SJSA1 (cell line): ENCODE measurements around the gene LIMCH1. TPM values are rescaled to one million over a fixed set of nuclear protein-coding genes. Genes with fewer than 3 reads are reported as not detected.

Source experiments
- DNase-seq, 2 experiments: peaks; one replicate each; pipeline ENCODE4 v3.0.0-alpha.2; 2015 to 2020; ENCODE audit warnings: low spot score in 2 of 2, low read depth in 1 of 2
- H3K27ac ChIP-seq: fragments of 250-450 bp; sonication (Bioruptor Pico); 2 replicates; pipeline ENCODE4 v1.5.1; 2020; ENCODE audit warnings: mild to moderate bottlenecking, moderate library complexity
- H3K27me3 ChIP-seq: fragments of 250-450 bp; sonication (Bioruptor Pico); replicated peaks from 2 replicates; pipeline ENCODE4 v1.5.1; 2020; ENCODE audit warnings: mild to moderate bottlenecking, moderate library complexity
- H3K36me3 ChIP-seq: fragments of 250-450 bp; sonication (Bioruptor Pico); 2 replicates; pipeline ENCODE4 v1.5.1; 2020; ENCODE audit warnings: mild to moderate bottlenecking
- H3K4me1 ChIP-seq: fragments of 250-450 bp; sonication (Bioruptor Pico); replicated peaks from 2 replicates; pipeline ENCODE4 v1.6.1; 2021; ENCODE audit warnings: mild to moderate bottlenecking
- H3K4me3 ChIP-seq: fragments of 250-450 bp; sonication (Bioruptor Pico); 2 replicates; pipeline ENCODE4 v1.5.1; 2020; ENCODE audit warnings: mild to moderate bottlenecking
- H3K9me3 ChIP-seq: fragments of 250-450 bp; sonication (Bioruptor Pico); replicated peaks from 2 replicates; pipeline ENCODE4 v1.5.1; 2020; ENCODE audit warnings: mild to moderate bottlenecking
- total RNA-seq: library from RNA; depleted of rRNA; stranded (reverse); fragments of >200 nt; shearing (Covaris generic); gene quantifications from 2 replicates; pipeline ENCODE4 v1.2.3, GENCODE V29; 2014

The LIMCH1 gene
- total RNA-seq, 1 experiment from 2014 or later: 27.7 TPM

DNA sequence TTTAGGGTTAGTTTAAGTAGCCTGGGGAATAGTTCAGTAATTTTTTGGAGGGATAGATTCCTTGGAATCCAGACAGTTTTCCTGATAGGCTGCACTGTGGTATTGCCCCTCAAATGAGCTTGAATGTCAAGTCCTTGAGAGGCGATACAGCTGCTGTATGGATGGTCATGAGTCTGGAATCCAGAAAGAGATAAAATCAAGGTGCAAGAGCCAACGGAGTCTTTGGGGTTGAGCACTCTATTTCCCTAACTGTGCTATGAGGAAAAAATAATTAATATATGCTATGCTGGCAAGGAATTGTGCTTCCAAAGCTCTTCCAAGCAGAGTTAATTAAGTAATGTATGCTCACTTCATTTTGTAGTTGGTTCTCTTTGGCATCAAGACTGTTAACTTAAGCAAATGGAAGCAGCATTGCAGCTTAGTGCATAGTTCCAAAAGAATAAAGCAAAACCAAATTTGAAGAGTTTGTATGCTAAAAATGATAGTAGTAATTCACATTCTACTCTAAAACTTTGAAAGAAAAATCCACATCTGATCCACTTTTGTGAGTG, 48.8 kb downstream of the LIMCH1 start:
- DNase-seq: no peak
- no peaks in the 10 kb centered on the region for H3K27me3 ChIP-seq

DNA sequence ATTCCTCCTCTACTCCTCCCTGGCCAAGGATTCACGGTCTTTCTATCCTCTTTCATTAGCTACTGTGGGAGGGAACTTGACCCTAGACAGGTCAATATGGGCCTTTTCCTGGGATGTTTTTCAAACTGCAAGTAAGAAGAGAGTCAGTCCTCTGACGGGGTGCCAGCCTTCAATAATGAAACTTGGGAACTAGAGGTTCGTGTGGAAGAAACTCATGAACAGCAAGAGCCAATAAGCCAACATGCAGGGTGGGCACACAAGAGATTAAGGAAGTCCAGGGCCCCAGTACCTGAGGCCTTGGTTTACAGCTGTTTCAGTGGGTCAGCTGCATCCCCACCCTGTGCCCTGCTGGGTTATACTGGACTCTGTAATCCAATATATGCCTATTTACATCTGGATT, 49.3 kb downstream of the LIMCH1 start:
- H3K27me3 ChIP-seq: no peaks in the 10 kb centered on the region
- H3K4me3 ChIP-seq: no peak overlapping the region
- H3K36me3 ChIP-seq: no peaks in the 10 kb centered on the region
- H3K27ac ChIP-seq: no peak overlapping the region
- no peaks in the 10 kb centered on the region for H3K9me3 ChIP-seq
- no peak for DNase-seq
- H3K4me1 ChIP-seq: no peaks in the 10 kb centered on the region

More for the DNA sequence above, 48.8 kb downstream of the LIMCH1 start:
- no peak overlapping the region for H3K4me3 ChIP-seq
- no peaks in the 10 kb centered on the region for H3K4me1 ChIP-seq
- no peaks in the 10 kb centered on the region for H3K36me3 ChIP-seq
- H3K27ac ChIP-seq: no peak overlapping the region
- H3K9me3 ChIP-seq: no peaks in the 10 kb centered on the region

DNA sequence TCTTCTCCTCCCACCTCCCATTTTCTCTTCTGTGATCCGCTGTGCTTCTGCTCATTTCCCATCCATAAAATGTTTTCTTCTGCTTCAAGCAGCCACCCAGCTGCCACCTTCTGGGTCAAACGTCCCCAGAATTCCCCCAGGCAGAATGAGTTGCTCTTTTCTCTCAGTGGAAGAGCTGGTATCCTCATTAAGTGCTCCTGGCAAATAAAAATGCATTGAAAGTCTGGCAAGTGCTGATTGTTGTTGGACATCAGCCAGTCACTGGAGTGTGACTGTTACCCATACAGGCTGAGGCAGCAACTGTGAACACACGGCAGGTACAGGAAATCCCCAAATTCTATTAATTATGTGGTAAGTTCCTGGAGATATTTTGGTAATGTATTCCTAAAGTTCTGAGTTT, 52.6 kb downstream of the LIMCH1 start:
- H3K4me1 ChIP-seq: no peaks in the 10 kb centered on the region
- DNase-seq: no peak
- no peak overlapping the region for H3K27ac ChIP-seq
- H3K27me3 ChIP-seq: no peaks in the 10 kb centered on the region
- no peaks in the 10 kb centered on the region for H3K9me3 ChIP-seq
- no peak overlapping the region for H3K4me3 ChIP-seq
- H3K36me3 ChIP-seq: no peaks in the 10 kb centered on the region

DNA sequence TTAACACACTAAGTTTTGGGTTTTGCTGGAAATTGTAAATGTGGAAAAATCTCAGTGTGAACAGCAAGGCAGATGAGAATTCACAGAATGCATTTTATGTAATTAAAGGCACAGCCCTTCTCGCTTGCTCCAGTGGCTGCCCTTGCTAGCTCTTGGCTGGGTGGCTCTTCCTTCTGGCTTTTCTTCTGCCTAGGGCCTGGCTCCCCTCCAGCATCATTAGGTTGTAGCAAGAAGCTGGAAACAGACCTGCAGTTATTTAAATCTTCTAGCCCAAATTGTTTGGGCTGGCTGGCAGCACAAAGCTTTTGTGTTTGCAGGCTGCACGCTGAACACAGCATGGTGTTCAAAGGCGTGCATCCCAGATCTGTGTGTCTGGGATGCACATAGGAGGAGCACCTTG, 56.5 kb downstream of the LIMCH1 start:
- DNase-seq: no peak
- peaks cover 10% of the 10 kb centered on the region for H3K4me1 ChIP-seq
- H3K36me3 ChIP-seq: no peaks in the 10 kb centered on the region
- H3K27me3 ChIP-seq: no peaks in the 10 kb centered on the region
- H3K4me3 ChIP-seq: no peak overlapping the region
- no peaks in the 10 kb centered on the region for H3K9me3 ChIP-seq
- no peak overlapping the region for H3K27ac ChIP-seq

DNA sequence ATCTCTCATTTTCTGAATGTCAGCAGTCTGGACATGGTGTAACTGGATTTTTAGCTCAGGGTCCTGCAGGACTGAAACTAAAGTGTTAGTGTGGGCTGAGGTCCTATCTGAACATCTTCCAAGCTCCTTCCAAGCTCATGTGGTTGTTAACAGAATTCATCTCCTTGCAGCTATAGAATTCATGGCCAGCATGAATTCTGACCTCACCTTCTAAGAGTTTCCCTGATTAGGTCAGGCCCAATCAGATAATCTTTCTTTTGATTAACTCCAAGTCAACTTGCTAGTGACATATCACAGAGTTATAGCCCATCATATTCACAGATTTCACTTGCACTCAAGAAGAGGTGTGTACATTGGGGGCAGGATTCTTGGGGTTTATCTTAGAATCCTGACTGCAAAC, 59.5 kb downstream of the LIMCH1 start:
- H3K27me3 ChIP-seq: no peaks in the 10 kb centered on the region
- H3K27ac ChIP-seq: no peak overlapping the region
- H3K9me3 ChIP-seq: no peaks in the 10 kb centered on the region
- no peaks in the 10 kb centered on the region for H3K36me3 ChIP-seq
- DNase-seq: no peak
- H3K4me3 ChIP-seq: no peak overlapping the region
- H3K4me1 ChIP-seq: peaks cover 41% of the 10 kb centered on the region

DNA sequence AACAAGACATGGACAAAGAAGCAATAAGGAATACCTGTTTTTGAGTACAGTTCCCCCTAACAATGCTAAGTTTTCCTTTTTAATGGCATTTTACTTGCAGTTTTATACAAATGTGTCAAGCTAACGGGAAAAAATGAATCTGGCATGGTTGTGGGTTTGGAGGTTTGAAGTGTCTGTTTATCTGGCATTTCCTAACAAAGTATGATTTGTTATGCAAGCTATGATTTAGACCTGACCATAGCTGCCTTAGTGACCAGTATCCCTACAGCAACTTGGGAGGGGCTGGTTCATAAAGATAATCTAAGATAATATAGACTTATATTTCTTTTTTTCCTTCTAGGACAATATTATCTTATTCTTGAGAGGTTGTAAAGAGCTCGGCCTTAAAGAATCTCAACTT, 60.6 kb downstream of the LIMCH1 start:
- Histone ChIP-seq H3K27ac (no peak overlapping the region), H3K9me3 (no peaks in the 10 kb centered on the region), H3K4me3 (no peak overlapping the region), H3K4me1 (peaks cover 49% of the 10 kb centered on the region), H3K36me3 (no peaks in the 10 kb centered on the region), H3K27me3 (no peaks in the 10 kb centered on the region)
- no peak for DNase-seq

DNA sequence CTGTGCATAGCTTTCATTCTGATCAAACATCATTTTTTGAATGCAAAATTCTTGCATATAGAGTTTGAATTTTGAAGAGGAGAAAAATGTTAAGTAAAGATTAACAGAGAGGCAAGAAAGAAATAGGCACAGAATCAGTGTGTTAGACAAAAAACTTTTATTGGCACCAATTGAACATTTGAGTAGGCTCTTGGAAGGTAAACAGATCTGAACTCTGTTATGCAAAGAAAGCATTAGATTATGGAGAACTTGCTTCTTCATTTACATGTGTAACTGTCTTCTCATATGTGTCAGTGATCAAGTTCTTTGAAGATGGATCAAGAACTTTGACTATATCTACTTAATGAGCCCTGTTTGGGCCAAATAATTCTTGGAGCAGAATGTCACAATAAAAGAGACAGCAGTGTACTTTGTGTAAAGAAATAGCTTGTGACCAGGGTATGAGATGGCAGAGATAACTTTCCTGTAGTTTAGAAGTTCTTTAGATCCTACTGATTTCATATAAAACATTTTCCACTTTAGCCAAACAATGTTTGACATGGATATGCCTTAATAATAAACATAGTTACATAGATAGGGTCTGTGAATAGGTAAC, 61.3 kb downstream of the LIMCH1 start:
- no peaks in the 10 kb centered on the region for H3K27me3 ChIP-seq
- H3K9me3 ChIP-seq: no peaks in the 10 kb centered on the region
- no peaks in the 10 kb centered on the region for H3K36me3 ChIP-seq
- no peak overlapping the region for H3K4me3 ChIP-seq
- no peak for DNase-seq
- peaks cover 54% of the 10 kb centered on the region for H3K4me1 ChIP-seq
- no peak overlapping the region for H3K27ac ChIP-seq

DNA sequence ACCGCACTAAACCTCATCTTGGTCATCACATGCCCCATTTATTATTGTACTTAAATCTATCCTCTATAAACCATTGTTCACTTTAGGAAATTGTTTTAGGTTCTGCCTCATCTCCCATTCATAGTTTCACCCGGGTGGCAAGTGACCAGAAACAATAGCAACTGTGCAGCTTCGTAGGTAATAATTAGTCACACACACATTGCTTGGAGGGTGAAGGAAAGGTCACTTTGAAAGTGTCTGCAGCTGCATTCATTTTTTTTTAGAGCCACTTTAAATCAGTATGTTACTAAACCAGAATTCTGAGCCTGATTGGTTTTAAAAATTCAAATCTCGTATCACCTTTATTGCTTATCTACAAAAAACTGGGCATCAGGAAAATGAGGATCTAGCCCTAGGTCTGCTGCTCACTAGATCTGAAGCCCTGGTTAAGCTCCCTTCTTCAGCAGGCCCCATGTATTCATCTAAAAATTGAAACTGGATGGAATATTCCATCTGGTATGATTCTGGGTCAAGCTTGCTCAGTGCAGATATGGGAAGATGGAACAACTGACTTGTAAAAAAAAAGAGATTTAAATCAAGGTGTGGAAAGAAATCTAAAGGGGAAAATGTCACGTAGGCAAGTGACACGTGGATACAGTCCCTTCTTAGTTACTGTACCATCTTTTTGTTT, 62.4 kb downstream of the LIMCH1 start:
- Histone ChIP-seq H3K4me3 (no peak overlapping the region), H3K4me1 (peaks cover 54% of the 10 kb centered on the region)
- DNase-seq: peak; percentile 43 to 46

DNA sequence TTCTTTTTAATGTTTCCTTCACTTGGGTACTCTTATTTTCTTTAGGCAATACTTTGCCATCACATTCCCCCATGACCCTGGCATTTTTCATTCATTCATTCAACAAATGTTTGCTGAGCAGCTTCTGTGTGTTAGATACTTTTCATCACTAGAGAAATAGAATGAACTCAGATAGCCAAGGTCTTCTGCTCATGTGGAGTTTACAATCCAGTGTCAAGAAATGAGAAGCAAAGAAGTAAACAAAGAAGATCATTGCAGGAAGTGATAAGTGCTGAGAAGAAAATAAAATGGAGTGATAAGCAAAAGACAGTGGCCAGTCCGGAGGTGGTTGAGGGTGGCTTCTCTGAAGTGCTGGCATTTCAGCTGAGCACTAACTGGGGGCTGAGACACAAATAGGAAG, 63.1 kb downstream of the LIMCH1 start:
- Histone ChIP-seq H3K9me3 (no peaks in the 10 kb centered on the region), H3K27me3 (no peaks in the 10 kb centered on the region), H3K4me3 (no peak overlapping the region), H3K4me1 (peaks cover 54% of the 10 kb centered on the region), H3K27ac (no peak overlapping the region), H3K36me3 (no peaks in the 10 kb centered on the region)
- DNase-seq: no peak

More for the DNA sequence above, 62.4 kb downstream of the LIMCH1 start:
- H3K27ac ChIP-seq: peak overlapping the region; percentile 34; the same call in 1 of the 2 replicates
- H3K9me3 ChIP-seq: no peaks in the 10 kb centered on the region
- no peaks in the 10 kb centered on the region for H3K27me3 ChIP-seq
- no peaks in the 10 kb centered on the region for H3K36me3 ChIP-seq

DNA sequence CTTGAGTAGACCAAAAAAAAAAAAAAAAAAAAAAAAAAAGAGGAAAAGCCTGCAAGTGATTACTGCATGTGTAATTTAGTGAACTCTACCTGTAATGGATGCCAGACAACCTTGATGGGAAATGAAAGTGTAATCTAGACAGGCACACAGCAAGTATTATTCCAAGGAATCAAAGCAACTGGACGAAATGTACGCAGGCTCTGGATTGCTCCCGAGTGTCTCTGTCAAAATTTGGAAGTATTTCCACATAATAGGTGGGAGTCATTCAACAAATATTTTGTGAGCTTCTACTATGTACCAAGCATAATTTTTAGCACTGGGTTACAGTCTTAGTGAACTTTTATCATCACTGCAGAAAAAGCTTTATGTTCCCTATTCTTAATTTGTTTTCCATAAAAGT, 64.2 kb downstream of the LIMCH1 start:
- Histone ChIP-seq H3K27me3 (no peaks in the 10 kb centered on the region), H3K4me1 (peaks cover 54% of the 10 kb centered on the region), H3K36me3 (no peaks in the 10 kb centered on the region), H3K4me3 (no peak overlapping the region), H3K27ac (no peak overlapping the region; the same call in 1 of the 2 replicates), H3K9me3 (no peaks in the 10 kb centered on the region)
- DNase-seq: no peak

DNA sequence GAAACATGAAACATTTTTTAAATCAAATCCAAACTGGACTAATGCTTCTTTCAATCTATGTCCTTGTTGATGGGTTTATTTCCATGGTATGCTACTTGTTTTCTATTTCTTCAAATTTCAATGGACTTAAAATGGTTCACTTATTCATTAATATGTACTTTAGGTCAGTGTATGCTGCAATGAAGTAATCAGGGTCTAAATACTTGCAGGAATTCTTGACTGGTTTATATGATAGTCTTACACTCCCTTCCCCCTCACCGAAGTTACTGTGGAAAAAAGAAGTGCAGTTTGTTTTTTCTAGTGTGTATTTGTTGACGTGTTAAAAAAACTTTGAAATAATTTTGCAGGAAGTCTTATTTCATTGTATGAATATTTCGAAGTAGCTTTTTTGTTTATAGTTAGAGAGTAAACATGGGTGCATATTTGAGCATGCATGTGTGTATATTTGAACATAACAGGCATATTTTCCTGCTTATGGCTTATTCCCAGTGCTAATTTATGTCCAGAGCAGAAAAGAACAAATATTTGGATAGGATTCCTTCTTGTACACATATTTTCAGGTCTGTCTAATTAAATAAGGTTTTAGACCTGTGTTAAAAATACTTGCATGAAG, 65.0 kb downstream of the LIMCH1 start:
- Histone ChIP-seq H3K4me3 (no peak overlapping the region), H3K4me1 (peaks cover 54% of the 10 kb centered on the region), H3K27me3 (no peaks in the 10 kb centered on the region), H3K27ac (peak overlapping the region; percentile 33; the same call in 1 of the 2 replicates), H3K36me3 (no peaks in the 10 kb centered on the region), H3K9me3 (no peaks in the 10 kb centered on the region)
- peak in 1 of 2 experiments; percentile 49 for DNase-seq

DNA sequence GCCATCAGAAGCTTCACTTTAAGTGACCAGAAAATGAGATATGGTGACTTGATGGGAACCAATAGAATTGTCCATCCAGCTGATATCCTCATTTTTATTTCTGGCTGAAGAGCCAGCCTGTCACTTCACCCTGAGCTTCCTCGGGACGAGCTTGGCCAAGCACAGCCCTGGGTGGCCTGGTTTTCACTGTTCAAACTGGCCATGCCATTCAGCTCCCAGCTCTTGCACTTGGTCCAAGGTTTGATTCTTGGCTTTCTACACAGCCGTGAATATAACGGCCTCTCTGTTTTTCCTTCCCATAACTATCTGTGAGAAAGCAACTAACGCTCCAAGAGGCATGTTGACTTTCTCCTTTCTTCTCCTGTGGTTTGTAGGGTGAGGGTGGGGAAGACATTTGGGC, 71.9 kb downstream of the LIMCH1 start:
- no peaks in the 10 kb centered on the region for H3K9me3 ChIP-seq
- no peaks in the 10 kb centered on the region for H3K36me3 ChIP-seq
- H3K4me3 ChIP-seq: no peak overlapping the region
- no peak overlapping the region for H3K27ac ChIP-seq
- H3K4me1 ChIP-seq: peaks cover 13% of the 10 kb centered on the region
- H3K27me3 ChIP-seq: no peaks in the 10 kb centered on the region
- no peak for DNase-seq

DNA sequence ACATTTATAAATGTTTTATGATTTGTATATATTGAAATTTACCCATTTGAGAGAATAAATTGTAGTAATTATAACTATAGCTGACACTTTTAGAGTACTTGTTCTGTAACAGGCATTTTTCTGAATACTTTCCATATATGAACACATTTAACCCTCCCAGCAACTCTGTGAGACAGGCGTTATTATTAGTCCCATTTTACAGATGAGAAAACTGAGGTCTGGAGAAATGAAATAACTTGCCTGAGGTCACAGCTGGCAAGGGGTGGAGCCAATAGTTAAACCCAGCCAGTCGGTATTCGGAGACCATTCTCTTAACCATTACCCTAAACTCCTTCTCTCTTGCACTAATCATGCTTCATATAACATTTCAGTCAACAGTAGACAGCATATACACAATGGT, 72.5 kb downstream of the LIMCH1 start:
- Histone ChIP-seq H3K4me1 (peaks cover 13% of the 10 kb centered on the region), H3K27me3 (no peaks in the 10 kb centered on the region), H3K4me3 (no peak overlapping the region), H3K9me3 (no peaks in the 10 kb centered on the region), H3K36me3 (no peaks in the 10 kb centered on the region), H3K27ac (no peak overlapping the region)
- no peak for DNase-seq

DNA sequence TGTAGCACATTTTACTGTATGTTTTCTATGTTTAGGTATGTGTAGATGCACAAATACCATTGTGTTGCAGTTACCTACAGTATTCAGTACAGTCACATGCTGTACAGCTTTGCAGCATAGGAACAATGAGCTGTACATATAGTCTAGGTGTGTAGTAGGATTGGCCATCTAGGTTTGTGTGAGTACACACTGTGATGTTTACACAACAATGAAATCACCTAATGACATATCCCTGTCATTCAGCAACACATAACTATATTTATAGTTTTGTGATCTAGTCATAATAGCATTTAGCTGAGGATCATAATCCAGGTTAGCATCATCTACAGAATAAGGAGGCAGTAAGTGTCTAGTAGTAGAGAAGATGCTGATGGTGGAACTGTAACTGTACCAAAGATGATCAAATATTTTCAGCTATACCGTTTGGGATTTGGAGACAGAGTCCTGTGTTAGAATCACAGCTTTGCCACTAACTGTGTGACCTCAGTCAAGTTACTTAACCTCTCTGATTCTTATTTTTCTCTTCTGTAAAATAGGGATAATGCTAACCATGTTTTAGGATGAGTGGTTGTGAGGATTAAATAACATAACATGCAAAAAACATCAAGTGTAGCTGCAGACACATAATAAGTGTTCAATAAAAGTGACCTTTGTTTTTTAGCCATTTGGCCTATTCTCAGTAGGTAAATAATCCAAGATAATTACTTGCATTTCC, 73.3 kb downstream of the LIMCH1 start:
- peaks cover 13% of the 10 kb centered on the region for H3K4me1 ChIP-seq
- no peak for DNase-seq
- H3K9me3 ChIP-seq: no peaks in the 10 kb centered on the region
- H3K36me3 ChIP-seq: no peaks in the 10 kb centered on the region
- no peak overlapping the region for H3K27ac ChIP-seq
- no peaks in the 10 kb centered on the region for H3K27me3 ChIP-seq
- no peak overlapping the region for H3K4me3 ChIP-seq
